Kidney (tissue), 14 donors: ENCODE results near the gene CLHC1. TPM values are rescaled to one million over a fixed set of nuclear protein-coding genes. Genes with fewer than 3 reads are reported as not detected.
"Not testable (repeated sequence)": the region's sequence is repeated elsewhere in the genome, so short reads cannot be mapped to it uniquely, and the experiment has no call there.

Experiments
- DNase-seq, 5 donors: peaks; one replicate each; pipeline ENCODE4 v3.0.0-alpha.2; 2013 to 2020
- FAIRE-seq: peaks from 2 replicates; lab custom pipeline; 2012; peaks lifted over from hg19 to GRCh38; lab: Jason Lieb, UNC
- H3K27ac ChIP-seq, 2 donors: one replicate each; pipeline ENCODE4 v1.7.0; 2013; ENCODE audit warnings: low read depth in 2 of 2, low read length in 2 of 2, inconsistent platforms in 1 of 2
- H3K27me3 ChIP-seq: one replicate; pipeline ENCODE4 v1.7.1; 2013; ENCODE audit warnings: low read length, inconsistent platforms; ENCODE audit not compliant: control insufficient read depth, insufficient read depth
- H3K36me3 ChIP-seq, 3 donors: one replicate each; pipeline versions ENCODE4 v1.7.0 to v1.7.1; 2013; ENCODE audit warnings: low read length in 3 of 3, control low read depth in 1 of 3, inconsistent platforms in 1 of 3; ENCODE audit not compliant: insufficient read depth in 3 of 3, control insufficient read depth in 2 of 3
- H3K4me1 ChIP-seq, 3 donors: one replicate each; pipeline versions ENCODE4 v1.7.0 to v1.7.1; 2013; ENCODE audit warnings: low read length in 3 of 3, inconsistent platforms in 1 of 3, low read depth in 1 of 3; ENCODE audit not compliant: control insufficient read depth in 2 of 3, insufficient read depth in 2 of 3
- H3K4me3 ChIP-seq, 3 donors: one replicate each; pipeline versions ENCODE4 v1.7.0 to v1.8.1; 2013; ENCODE audit warnings: low read length in 3 of 3, control low read depth in 1 of 3, inconsistent platforms in 1 of 3
- H3K9ac ChIP-seq, 3 donors: one replicate each; pipeline versions ENCODE4 v1.7.0 to v1.7.1; 2013; ENCODE audit warnings: low read length in 3 of 3, control low read depth in 1 of 3, inconsistent platforms in 1 of 3
- H3K9me3 ChIP-seq, 3 donors: one replicate each; pipeline versions ENCODE4 v1.7.0 to v1.7.1; 2013; ENCODE audit warnings: low read length in 3 of 3, control low read depth in 1 of 3, inconsistent platforms in 1 of 3; ENCODE audit not compliant: control insufficient read depth in 2 of 3, insufficient read depth in 1 of 3
- intact Hi-C: fragments of 100-400 bp; cut with DNase I; formaldehyde crosslinking; loops from one replicate; pipeline ENCODE4 v1.11.1; 2022
- polyA plus RNA-seq: library from polyadenylated mRNA; stranded (reverse); fragments of 350-450 nt; fragmentation: Illumina TruSeq; extraction: RNeasy Lipid Tissue Mini Kit (QIAGEN cat#74804); gene quantifications from one replicate; pipeline ENCODE4 v1.2.3, GENCODE V29; 2014; ENCODE audit warnings: low read depth, low replicate concordance; ENCODE audit not compliant: insufficient read depth
- total RNA-seq: library from RNA; stranded (reverse); fragmentation: NEBNext Ultra II Directional; extraction: Animal tissue kit (Norgen Biotek cat#: 25700); gene quantifications from one replicate; pipeline ENCODE4 v1.2.1, GENCODE V29; 2021
- TF ChIP-seq, protein P1 (sequence below): IDR thresholded peaks from 3 replicates; pipeline ENCODE4 v1.5.1; 2012; ENCODE audit warnings: mild to moderate bottlenecking, moderate library complexity, borderline replicate concordance; ENCODE audit not compliant: insufficient read depth; ENCODE audit errors: extremely low read depth
- donor health status: control.
- donor health status: control.
- donor health status: control.
- donor health status: control.
- donor health status: control.
- donor health status: DM: yes; HTN: yes; CAD: no.
- donor health status: Normal renal cell carcinoma (clear cell type).

The CLHC1 gene
- total and polyA plus RNA-seq, 2 donors from 2014 or later = 8.3 to 14.0 TPM

GRCh38 chr2:55268288-55268906, 36.3 kb upstream of the CLHC1 start:
- FAIRE-seq (no peak), DNase-seq (peak in 1 of 5 donors; percentile 32)
- no peaks in the 10 kb centered on the region for H3K9me3 ChIP-seq
- H3K9ac ChIP-seq = peak overlapping the region; percentile 90 to 98 (median 95)
- H3K27me3 ChIP-seq = no peaks in the 10 kb centered on the region
- peaks cover 0 to 7% (median 2%) of the 10 kb centered on the region in 3 donors for H3K36me3 ChIP-seq
- intact Hi-C loops = no loop called here
- peak overlapping the region; percentile 96 to 100 (median 98) for H3K4me3 ChIP-seq
- H3K27ac ChIP-seq = peak overlapping the region; percentile 73 to 94
- TF ChIP-seq, protein P1, sequence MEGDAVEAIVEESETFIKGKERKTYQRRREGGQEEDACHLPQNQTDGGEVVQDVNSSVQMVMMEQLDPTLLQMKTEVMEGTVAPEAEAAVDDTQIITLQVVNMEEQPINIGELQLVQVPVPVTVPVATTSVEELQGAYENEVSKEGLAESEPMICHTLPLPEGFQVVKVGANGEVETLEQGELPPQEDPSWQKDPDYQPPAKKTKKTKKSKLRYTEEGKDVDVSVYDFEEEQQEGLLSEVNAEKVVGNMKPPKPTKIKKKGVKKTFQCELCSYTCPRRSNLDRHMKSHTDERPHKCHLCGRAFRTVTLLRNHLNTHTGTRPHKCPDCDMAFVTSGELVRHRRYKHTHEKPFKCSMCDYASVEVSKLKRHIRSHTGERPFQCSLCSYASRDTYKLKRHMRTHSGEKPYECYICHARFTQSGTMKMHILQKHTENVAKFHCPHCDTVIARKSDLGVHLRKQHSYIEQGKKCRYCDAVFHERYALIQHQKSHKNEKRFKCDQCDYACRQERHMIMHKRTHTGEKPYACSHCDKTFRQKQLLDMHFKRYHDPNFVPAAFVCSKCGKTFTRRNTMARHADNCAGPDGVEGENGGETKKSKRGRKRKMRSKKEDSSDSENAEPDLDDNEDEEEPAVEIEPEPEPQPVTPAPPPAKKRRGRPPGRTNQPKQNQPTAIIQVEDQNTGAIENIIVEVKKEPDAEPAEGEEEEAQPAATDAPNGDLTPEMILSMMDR = no peak
- H3K4me1 ChIP-seq = peaks cover 0 to 4% (median 0%) of the 10 kb centered on the region in 3 donors

DNA sequence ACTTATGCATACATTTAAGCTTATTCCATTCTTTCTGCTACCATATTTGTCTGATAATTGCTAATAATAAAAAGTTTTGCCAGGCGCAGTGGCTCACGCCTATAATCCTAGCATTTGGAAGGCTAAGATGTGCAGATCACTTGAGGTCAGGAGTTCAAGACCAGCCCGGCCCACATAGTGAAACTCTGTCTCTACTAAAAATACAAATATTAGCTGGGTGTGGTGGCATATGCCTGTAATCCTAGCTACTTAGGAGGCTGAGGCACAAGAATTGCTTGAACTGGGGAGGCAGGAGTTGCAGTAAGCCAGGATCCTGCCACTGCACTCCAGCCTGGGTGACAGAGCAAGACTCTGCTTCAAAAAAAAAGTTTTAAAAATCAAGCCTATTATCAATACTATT, 27.5 kb upstream of the CLHC1 start:
- H3K36me3 ChIP-seq = peaks cover 0 to 20% (median 7%) of the 10 kb centered on the region in 3 donors
- H3K9me3 ChIP-seq, H3K27ac ChIP-seq, H3K9ac ChIP-seq, H3K4me1 ChIP-seq, H3K27me3 ChIP-seq, FAIRE-seq, intact Hi-C loops, H3K4me3 ChIP-seq, DNase-seq: not testable (repeated sequence)

GRCh38 chr2:55252832-55253231, 20.7 kb upstream of the CLHC1 start:
- no peak overlapping the region for H3K27ac ChIP-seq
- DNase-seq = no peak
- H3K36me3 ChIP-seq = peaks cover 6 to 22% (median 11%) of the 10 kb centered on the region in 3 donors
- H3K4me1 ChIP-seq = no peaks in the 10 kb centered on the region
- no peak for FAIRE-seq
- no peak overlapping the region for H3K9ac ChIP-seq
- intact Hi-C loops = no loop called here
- no peaks in the 10 kb centered on the region for H3K27me3 ChIP-seq
- TF ChIP-seq, protein P1 = no peak
- H3K4me3 ChIP-seq = no peak overlapping the region
- no peaks in the 10 kb centered on the region for H3K9me3 ChIP-seq

- no peaks in the 10 kb centered on the region for H3K9me3 ChIP-seq
- TF ChIP-seq, protein P1 = no peak
- intact Hi-C loops = no loop called here
Observed at GRCh38 chr2:55247025-55247424, 14.9 kb upstream of the CLHC1 start.

More at GRCh38 chr2:55247025-55247424, 14.9 kb upstream of the CLHC1 start:
- Histone ChIP-seq H3K4me3 (no peak overlapping the region), H3K27me3 (no peaks in the 10 kb centered on the region), H3K9ac (no peak overlapping the region), H3K27ac (no peak overlapping the region), H3K36me3 (peaks cover 7 to 41% (median 15%) of the 10 kb centered on the region in 3 donors), H3K4me1 (no peaks in the 10 kb centered on the region)
- DNase-seq (no peak), FAIRE-seq (no peak)
